ENCODE measurements around the gene PCDH12.

PCDH12 gene

DNA sequence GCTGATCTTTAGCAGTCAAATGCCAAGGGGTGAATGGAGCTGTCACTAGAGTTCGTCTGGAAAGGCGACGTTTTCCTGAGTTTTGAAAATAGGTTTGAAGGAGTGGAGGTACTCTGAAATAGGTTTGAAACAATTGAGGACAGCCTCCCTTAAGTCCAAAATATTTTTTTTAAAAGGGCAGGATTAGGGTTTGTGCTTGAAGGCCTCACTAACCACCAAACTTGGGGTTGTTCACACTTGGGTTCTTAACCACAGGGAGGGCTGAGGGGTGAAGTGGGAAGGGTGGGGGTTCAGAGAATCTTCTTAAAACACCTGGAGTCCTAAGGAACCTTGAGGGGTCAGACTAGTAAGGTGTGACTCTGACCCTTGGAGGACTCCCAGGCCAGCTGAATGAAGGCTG is 3.5 kb upstream of the PCDH12 start:
- ATAC-seq (ENCODE audit: low read depth), result no peak
- TF ChIP-seq CTCF (IDR thresholded peaks at IDR 0.05; ENCODE audit: poor library complexity, severe bottlenecking), result no peak
- no peaks in the 10 kb centered on the region for H3K27me3 ChIP-seq (ENCODE audit: insufficient read depth, poor library complexity, severe bottlenecking)
- no peaks in the 10 kb centered on the region for H3K36me3 ChIP-seq (ENCODE audit: low read depth)
- no peak for DNase-seq (ENCODE audit: low spot score)
- no peaks in the 10 kb centered on the region for H3K4me1 ChIP-seq (ENCODE audit: insufficient read depth, poor library complexity, severe bottlenecking)
- no peak overlapping the region for H3K27ac ChIP-seq (ENCODE audit: poor library complexity, severe bottlenecking)
- no peaks in the 10 kb centered on the region for H3K9me3 ChIP-seq (ENCODE audit: severe bottlenecking)
- H3K4me3 ChIP-seq (ENCODE audit: severe bottlenecking), result no peak overlapping the region

DNA sequence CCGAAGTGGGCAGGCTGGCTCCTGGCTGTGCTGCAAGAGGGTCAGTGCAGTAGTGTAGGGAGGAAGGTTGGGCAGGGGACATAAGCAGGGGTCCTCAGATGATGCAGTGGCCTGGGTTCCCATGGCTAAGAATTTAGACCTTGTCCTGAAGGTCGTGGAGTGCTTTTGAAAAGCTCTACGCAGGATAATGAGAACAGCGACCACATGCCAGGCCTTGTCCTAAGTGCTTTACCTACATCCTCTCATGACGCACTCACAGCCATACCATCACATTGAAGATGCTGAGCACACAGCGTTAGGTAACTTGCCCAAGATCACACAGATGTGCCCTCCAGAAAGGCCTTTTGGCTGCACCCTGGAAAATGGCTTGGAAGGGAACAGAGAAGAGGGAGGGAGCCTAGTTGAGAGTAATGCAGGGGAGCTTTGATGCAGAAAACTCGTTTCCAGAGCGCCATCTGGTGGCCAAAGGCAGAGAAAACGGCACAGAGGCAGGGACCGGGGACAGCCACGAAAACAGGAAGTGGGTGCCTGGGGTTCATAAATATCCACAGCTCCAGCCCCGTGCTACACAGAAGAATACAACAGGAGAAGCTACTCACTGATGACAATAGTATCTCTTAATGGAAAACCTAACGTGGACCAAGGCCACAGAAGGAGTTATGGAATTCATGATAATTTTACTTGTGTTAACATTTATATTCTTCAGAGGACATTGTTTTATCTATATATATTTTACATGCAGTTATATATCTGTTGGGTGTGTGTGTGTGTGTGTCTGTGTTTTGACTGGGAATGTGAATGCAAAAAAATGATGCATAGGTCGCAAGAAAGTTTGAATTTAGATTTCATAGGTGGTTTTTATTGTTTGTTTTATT is 2.7 kb upstream of the PCDH12 start:
- Histone ChIP-seq H3K27me3 (ENCODE audit: insufficient read depth, poor library complexity, severe bottlenecking) (no peaks in the 10 kb centered on the region), H3K36me3 (ENCODE audit: low read depth) (no peaks in the 10 kb centered on the region), H3K4me3 (ENCODE audit: severe bottlenecking) (no peak overlapping the region), H3K27ac (ENCODE audit: poor library complexity, severe bottlenecking) (no peak overlapping the region), H3K9me3 (ENCODE audit: severe bottlenecking) (no peaks in the 10 kb centered on the region), H3K4me1 (ENCODE audit: insufficient read depth, poor library complexity, severe bottlenecking) (no peaks in the 10 kb centered on the region)
- DNase-seq (ENCODE audit: low spot score), result no peak
- TF ChIP-seq CTCF (IDR thresholded peaks at IDR 0.05; ENCODE audit: poor library complexity, severe bottlenecking), result peak; percentile 96
- ATAC-seq (ENCODE audit: low read depth), result peak; percentile 90

GRCh38 chr5:141960018-141960417 is 2.0 kb upstream of the PCDH12 start:
- TF ChIP-seq CTCF (IDR thresholded peaks at IDR 0.05; ENCODE audit: poor library complexity, severe bottlenecking), result no peak
- ATAC-seq (ENCODE audit: low read depth) (peak; percentile 23; the same call in 1 of the 3 replicates), DNase-seq (ENCODE audit: low spot score) (no peak)
- H3K27ac ChIP-seq (ENCODE audit: poor library complexity, severe bottlenecking), result no peak overlapping the region
- H3K4me1 ChIP-seq (ENCODE audit: insufficient read depth, poor library complexity, severe bottlenecking), result no peaks in the 10 kb centered on the region
- no peaks in the 10 kb centered on the region for H3K9me3 ChIP-seq (ENCODE audit: severe bottlenecking)
- no peaks in the 10 kb centered on the region for H3K36me3 ChIP-seq (ENCODE audit: low read depth)
- H3K27me3 ChIP-seq (ENCODE audit: insufficient read depth, poor library complexity, severe bottlenecking), result no peaks in the 10 kb centered on the region
- H3K4me3 ChIP-seq (ENCODE audit: severe bottlenecking), result no peak overlapping the region

- no peak overlapping the region for H3K27ac ChIP-seq (ENCODE audit: poor library complexity, severe bottlenecking)
- H3K36me3 ChIP-seq (ENCODE audit: low read depth), result no peaks in the 10 kb centered on the region
- no peak overlapping the region for H3K4me3 ChIP-seq (ENCODE audit: severe bottlenecking)
- TF ChIP-seq CTCF (IDR thresholded peaks at IDR 0.05; ENCODE audit: poor library complexity, severe bottlenecking), result no peak
- H3K27me3 ChIP-seq (ENCODE audit: insufficient read depth, poor library complexity, severe bottlenecking), result no peaks in the 10 kb centered on the region
- no peaks in the 10 kb centered on the region for H3K9me3 ChIP-seq (ENCODE audit: severe bottlenecking)
- no peaks in the 10 kb centered on the region for H3K4me1 ChIP-seq (ENCODE audit: insufficient read depth, poor library complexity, severe bottlenecking)
- DNase-seq (ENCODE audit: low spot score) (no peak), ATAC-seq (ENCODE audit: low read depth) (no peak)
These were observed 657 bp upstream of the PCDH12 start for GRCh38 chr5:141958546-141959172.
